ENCODE data around the gene CDC14B. TPM values are rescaled to one million over a fixed set of nuclear protein-coding genes. Genes with fewer than 3 reads are reported as not detected.
A peak's percentile ranks its signal among the peaks of the same experiment; 100 is the strongest.

CDC14B gene
- total RNA-seq, 2 donors from 2014 or later = 18.4 to 19.2 TPM

DNA sequence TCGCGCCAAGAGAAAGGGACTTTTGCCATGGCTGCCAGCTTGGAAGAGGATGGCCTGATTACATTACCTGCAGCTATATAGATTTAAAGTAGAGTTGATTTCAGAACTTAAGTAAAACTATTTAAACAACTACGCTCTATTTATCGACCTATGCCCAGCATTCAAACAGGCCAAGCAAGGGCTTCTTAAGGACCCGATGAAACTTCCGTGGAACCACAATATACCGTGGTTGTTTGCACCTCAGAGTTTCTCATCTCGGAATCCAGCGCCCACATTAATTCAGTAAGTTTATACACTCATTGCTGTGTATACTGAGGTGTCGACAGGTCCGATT, 505 bp upstream of the CDC14B start:
- Histone ChIP-seq H3K27me3 (no peaks in the 10 kb centered on the region), H3K36me3 (no peaks in the 10 kb centered on the region), H3K4me1 (peaks cover 0 to 7% of the 10 kb centered on the region in 2 donors), H3K27ac (peak overlapping the region; percentile 61 to 72), H3K4me3 (peak overlapping the region; percentile 52 to 55), H3K9me3 (no peaks in the 10 kb centered on the region)
- TF ChIP-seq, protein P1, sequence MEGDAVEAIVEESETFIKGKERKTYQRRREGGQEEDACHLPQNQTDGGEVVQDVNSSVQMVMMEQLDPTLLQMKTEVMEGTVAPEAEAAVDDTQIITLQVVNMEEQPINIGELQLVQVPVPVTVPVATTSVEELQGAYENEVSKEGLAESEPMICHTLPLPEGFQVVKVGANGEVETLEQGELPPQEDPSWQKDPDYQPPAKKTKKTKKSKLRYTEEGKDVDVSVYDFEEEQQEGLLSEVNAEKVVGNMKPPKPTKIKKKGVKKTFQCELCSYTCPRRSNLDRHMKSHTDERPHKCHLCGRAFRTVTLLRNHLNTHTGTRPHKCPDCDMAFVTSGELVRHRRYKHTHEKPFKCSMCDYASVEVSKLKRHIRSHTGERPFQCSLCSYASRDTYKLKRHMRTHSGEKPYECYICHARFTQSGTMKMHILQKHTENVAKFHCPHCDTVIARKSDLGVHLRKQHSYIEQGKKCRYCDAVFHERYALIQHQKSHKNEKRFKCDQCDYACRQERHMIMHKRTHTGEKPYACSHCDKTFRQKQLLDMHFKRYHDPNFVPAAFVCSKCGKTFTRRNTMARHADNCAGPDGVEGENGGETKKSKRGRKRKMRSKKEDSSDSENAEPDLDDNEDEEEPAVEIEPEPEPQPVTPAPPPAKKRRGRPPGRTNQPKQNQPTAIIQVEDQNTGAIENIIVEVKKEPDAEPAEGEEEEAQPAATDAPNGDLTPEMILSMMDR (IDR thresholded peaks at IDR 0.05) = no peak
- no peak for DNase-seq (ENCODE audit: low spot score)

DNA sequence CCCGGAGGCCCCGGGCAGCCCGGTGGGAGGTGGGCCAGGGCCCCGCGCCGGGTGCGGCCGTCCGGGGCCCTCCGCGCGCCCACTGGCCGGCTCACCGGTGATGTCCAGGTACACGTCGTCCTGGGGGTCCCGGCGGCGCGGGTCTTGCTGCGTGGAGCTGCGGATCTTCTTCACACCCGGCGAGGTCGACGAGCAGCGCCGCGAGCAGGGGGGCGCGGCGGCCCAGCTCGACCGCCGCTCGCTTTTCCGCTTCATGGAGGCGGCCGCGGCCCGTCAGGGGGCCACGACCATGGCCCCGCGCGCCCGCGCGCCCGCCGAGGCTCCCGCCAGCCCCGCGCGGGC, 548 bp downstream of the CDC14B start:
- TF ChIP-seq, protein P1 (IDR thresholded peaks at IDR 0.05) = no peak
- DNase-seq (ENCODE audit: low spot score) = no peak
- Histone ChIP-seq H3K4me1 (peaks cover 0 to 7% of the 10 kb centered on the region in 2 donors), H3K27me3 (no peaks in the 10 kb centered on the region), H3K27ac (peak overlapping the region; percentile 83 to 89), H3K36me3 (no peaks in the 10 kb centered on the region), H3K9me3 (no peaks in the 10 kb centered on the region), H3K4me3 (peak overlapping the region; percentile 49 to 73)

DNA sequence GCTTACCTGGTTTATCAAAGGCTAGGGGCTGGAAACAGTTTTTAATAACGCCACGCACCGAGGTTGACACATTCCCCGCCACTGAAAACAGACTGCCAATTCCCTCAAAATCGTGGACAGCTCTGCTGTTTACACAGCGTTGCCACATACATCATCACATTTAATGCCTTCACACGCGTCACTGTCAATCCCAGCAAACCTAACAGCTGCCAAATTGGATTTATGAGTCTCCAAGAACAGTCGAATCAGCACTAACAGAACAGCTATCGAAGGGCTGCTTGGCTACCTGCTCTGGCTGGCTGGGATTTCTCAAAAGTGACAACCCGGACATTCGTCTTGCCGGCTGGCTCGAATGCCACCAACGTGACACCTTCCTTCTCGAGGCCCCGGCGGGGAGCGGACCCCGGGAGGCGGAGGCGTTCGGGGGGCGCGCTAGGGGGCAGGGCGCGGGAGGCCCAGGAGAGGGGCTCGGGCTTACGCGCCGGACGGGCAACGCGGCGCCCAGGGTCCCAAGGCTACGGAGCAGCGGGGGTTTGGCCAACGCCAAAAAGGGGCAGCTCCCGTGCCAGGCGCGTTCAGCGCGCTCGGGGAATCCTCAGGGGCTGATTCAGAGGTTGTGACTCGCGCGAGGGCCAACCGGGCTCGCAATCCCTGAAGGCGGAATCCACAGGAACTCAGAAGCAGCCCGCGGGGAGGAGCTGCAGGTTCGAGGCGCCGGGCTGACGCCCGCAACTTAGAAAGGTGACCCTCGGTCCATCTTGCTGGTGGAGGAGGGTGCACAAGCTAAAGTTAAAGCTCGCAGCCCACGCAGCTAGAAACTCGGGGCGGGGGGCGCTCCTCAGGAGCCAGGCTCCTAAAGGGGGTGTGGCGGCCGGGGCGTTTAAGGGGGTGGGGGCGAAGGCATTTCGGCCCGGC, 1.2 kb downstream of the CDC14B start:
- H3K36me3 ChIP-seq = no peaks in the 10 kb centered on the region
- H3K27me3 ChIP-seq = no peaks in the 10 kb centered on the region
- no peaks in the 10 kb centered on the region for H3K9me3 ChIP-seq
- H3K4me1 ChIP-seq = peaks cover 0 to 7% of the 10 kb centered on the region in 2 donors
- DNase-seq (ENCODE audit: low spot score) = peak; percentile 62
- H3K27ac ChIP-seq = peak overlapping the region; percentile 83 to 89
- H3K4me3 ChIP-seq = peak overlapping the region; percentile 49 to 73
- TF ChIP-seq, protein P1 (IDR thresholded peaks at IDR 0.05) = no peak

DNA sequence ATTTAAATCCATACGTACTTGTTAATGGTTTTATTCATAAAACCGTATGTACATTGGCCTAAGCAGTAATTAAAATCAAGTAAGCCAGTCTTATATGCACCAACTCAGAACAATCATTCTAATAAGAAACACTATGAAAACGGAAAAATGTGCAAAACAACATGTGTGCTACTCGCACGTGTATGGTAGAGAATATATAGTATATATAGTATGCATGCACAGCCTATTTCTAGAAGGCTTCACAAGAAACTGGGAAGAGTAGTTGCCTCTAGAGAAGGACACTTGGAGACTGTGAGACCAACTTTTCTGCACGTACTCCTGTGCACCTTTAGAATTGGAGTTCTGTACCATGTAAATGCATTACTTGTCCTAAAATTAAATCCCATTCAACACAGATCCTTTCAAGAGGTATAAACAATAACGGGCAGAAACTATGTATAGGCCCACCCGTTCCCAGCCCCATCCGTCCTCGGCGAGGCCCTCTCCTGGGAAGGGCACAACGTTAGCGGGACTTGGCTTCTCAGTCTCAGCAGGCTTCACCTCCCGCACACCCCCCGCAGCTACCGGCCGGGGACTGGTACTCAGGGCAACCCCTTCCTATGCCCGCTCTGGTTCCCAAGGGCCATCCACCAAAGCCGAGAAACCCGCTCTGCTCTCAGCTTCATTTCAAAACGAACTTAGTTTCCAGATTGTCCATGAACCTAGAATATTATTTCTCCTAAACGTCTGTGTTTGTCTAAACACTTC, 2.0 kb downstream of the CDC14B start:
- no peaks in the 10 kb centered on the region for H3K36me3 ChIP-seq
- DNase-seq (ENCODE audit: low spot score) = no peak
- peaks cover 0 to 16% of the 10 kb centered on the region in 2 donors for H3K4me1 ChIP-seq
- peak overlapping the region; percentile 49 to 73 for H3K4me3 ChIP-seq
- no peaks in the 10 kb centered on the region for H3K9me3 ChIP-seq
- H3K27ac ChIP-seq = peak overlapping the region; percentile 83 to 89
- H3K27me3 ChIP-seq = no peaks in the 10 kb centered on the region
- TF ChIP-seq, protein P1 (IDR thresholded peaks at IDR 0.05) = no peak

DNA sequence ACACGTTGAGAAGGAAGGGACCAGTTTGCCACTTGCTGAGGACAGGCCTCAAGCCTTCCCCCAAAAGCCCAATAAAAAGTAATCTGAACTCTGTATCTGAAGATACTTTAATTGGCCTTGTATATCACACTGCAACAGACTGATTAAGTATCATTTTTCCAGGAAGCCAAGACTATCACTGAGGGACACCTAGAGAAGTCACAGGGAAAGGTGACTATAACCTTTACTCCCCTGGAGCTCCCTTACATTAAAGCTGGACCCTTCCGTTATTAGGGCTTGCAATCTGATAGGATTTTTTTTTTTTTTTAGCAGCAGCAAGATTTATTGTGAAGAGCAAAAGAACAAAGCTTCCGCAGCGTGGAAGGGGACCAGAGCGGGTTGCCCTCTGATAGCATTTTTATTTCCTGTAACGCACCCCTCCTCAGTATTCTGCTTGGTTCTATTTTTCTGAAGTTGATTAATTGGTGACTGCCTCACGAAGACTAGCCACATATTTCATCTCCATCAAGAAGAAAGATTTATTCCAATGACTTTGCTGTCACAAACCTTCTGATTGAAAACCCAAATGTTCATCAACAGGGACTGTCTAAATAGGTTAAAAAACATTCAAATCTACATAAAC, 2.7 kb downstream of the CDC14B start:
- TF ChIP-seq, protein P1 (IDR thresholded peaks at IDR 0.05) = no peak
- Histone ChIP-seq H3K36me3 (no peaks in the 10 kb centered on the region), H3K27me3 (no peaks in the 10 kb centered on the region), H3K4me1 (peaks cover 0 to 23% of the 10 kb centered on the region in 2 donors), H3K27ac (no peak overlapping the region), H3K4me3 (no peak overlapping the region), H3K9me3 (no peaks in the 10 kb centered on the region)
- DNase-seq (ENCODE audit: low spot score) = no peak

Data from right atrium auricular region (tissue), 2 donors.